OCI-LY1 (cell line): Measurements from ENCODE around the gene ZBP1.

Source experiments
- H2AFZ ChIP-seq: fragments of 200-600 bp; sonication (generic), shearing (Covaris generic); 2 replicates; pipeline ENCODE4 v1.6.0; 2014; ENCODE audit warnings: antibody characterized with exemption, mild to moderate bottlenecking, low read length
- H3F3A ChIP-seq: fragments of 200-600 bp; sonication (generic), shearing (Covaris generic); 2 replicates; pipeline ENCODE4 v1.6.0; 2014; ENCODE audit warnings: mild to moderate bottlenecking, antibody characterized with exemption, low read length, moderate library complexity; ENCODE audit not compliant: insufficient read depth
- H3K27ac ChIP-seq: fragments of 200-600 bp; sonication (generic); 2 replicates; pipeline ENCODE4 v1.5.1; 2014; ENCODE audit warnings: low read length, mixed run types, mild to moderate bottlenecking, low read depth; ENCODE audit not compliant: poor library complexity, severe bottlenecking
- H3K27me3 ChIP-seq: fragments of 200-600 bp; sonication (generic); 2 replicates; pipeline ENCODE4 v1.6.0; 2014; ENCODE audit warnings: antibody characterized with exemption, mild to moderate bottlenecking, low read length, moderate library complexity; ENCODE audit not compliant: insufficient read depth
- H3K36me3 ChIP-seq: fragments of 200-600 bp; sonication (generic); 2 replicates; pipeline ENCODE4 v1.6.1; 2014; ENCODE audit warnings: mild to moderate bottlenecking, antibody characterized with exemption, low read length, moderate library complexity, mixed read lengths; ENCODE audit not compliant: insufficient read depth
- H3K4me1 ChIP-seq: fragments of 200-600 bp; sonication (generic); 2 replicates; pipeline ENCODE4 v1.5.1; 2014; ENCODE audit warnings: mild to moderate bottlenecking, low read length, moderate library complexity; ENCODE audit not compliant: insufficient read depth, severe bottlenecking
- H3K4me2 ChIP-seq: fragments of 200-600 bp; sonication (generic), shearing (Covaris generic); 2 replicates; pipeline ENCODE4 v1.6.1; 2014; ENCODE audit warnings: low read length
- H3K4me3 ChIP-seq: fragments of 200-600 bp; sonication (generic); 2 replicates; pipeline ENCODE4 v1.5.1; 2014; ENCODE audit warnings: low read length, low read depth, mild to moderate bottlenecking, mixed read lengths; ENCODE audit not compliant: poor library complexity, severe bottlenecking
- H3K79me2 ChIP-seq: fragments of 200-600 bp; shearing (Covaris generic); 2 replicates; pipeline ENCODE4 v1.6.1; 2016; ENCODE audit warnings: mixed run types, low read length, mixed read lengths; ENCODE audit not compliant: insufficient read depth
- H3K9ac ChIP-seq: fragments of 200-600 bp; sonication (generic), shearing (Covaris generic); 2 replicates; pipeline ENCODE4 v1.6.1; 2014; ENCODE audit warnings: mild to moderate bottlenecking, low read length, mixed read lengths
- H3K9me2 ChIP-seq: fragments of 200-600 bp; sonication (generic), shearing (Covaris generic); 2 replicates; pipeline ENCODE4 v1.6.1; 2014; ENCODE audit warnings: low read depth, mild to moderate bottlenecking, low read length, mixed read lengths
- H3K9me3 ChIP-seq: fragments of 200-600 bp; shearing (Covaris generic); 2 replicates; pipeline ENCODE4 v1.6.1; 2014; ENCODE audit warnings: low read length, mixed read lengths
- H4K20me1 ChIP-seq: fragments of 200-600 bp; sonication (generic), shearing (Covaris generic); 2 replicates; pipeline ENCODE4 v1.6.0; 2016; ENCODE audit warnings: mild to moderate bottlenecking, low read length; ENCODE audit not compliant: insufficient read depth
- CTCF ChIP-seq: fragments of 200-600 bp; sonication (generic), shearing (Covaris generic); IDR thresholded peaks from 2 replicates; pipeline ENCODE4 v1.5.1; 2017; ENCODE audit warnings: mild to moderate bottlenecking, antibody characterized with exemption, low read length, moderate library complexity, mixed read lengths
- EZH2 ChIP-seq: fragments of 200-600 bp; sonication (generic), shearing (Covaris generic); IDR thresholded peaks from 2 replicates; pipeline ENCODE4 v1.8.0; 2017; ENCODE audit warnings: borderline replicate concordance, mixed run types, mild to moderate bottlenecking, antibody characterized with exemption, low read length, moderate library complexity, mixed read lengths

Gene ZBP1

GRCh38 chr20:57588596-57588995, 31.6 kb downstream of the ZBP1 start:
- H3K4me3 ChIP-seq: no peak overlapping the region
- no peak overlapping the region for H3K27ac ChIP-seq
- H2AFZ ChIP-seq: no peak overlapping the region
- no peaks in the 10 kb centered on the region for H3K9me2 ChIP-seq
- peaks cover 18% of the 10 kb centered on the region; the same call in 1 of the 2 replicates for H3K27me3 ChIP-seq
- no peaks in the 10 kb centered on the region for H4K20me1 ChIP-seq
- H3K36me3 ChIP-seq: no peaks in the 10 kb centered on the region
- no peaks in the 10 kb centered on the region for H3K79me2 ChIP-seq
- H3F3A ChIP-seq: no peaks in the 10 kb centered on the region
- H3K9ac ChIP-seq: no peak overlapping the region
- H3K4me2 ChIP-seq: no peak overlapping the region
- H3K4me1 ChIP-seq: no peaks in the 10 kb centered on the region
- TF ChIP-seq CTCF: no peak
- no peak for TF ChIP-seq EZH2
- H3K9me3 ChIP-seq: peaks cover 3% of the 10 kb centered on the region; the same call in 1 of the 2 replicates

GRCh38 chr20:57587989-57588377, 32.2 kb downstream of the ZBP1 start:
- peaks cover 3% of the 10 kb centered on the region; the same call in 1 of the 2 replicates for H3K9me3 ChIP-seq
- H3K4me3 ChIP-seq: no peak overlapping the region
- H3K4me2 ChIP-seq: no peak overlapping the region
- H4K20me1 ChIP-seq: no peaks in the 10 kb centered on the region
- H3F3A ChIP-seq: no peaks in the 10 kb centered on the region
- H2AFZ ChIP-seq: no peak overlapping the region
- H3K9ac ChIP-seq: no peak overlapping the region
- H3K27me3 ChIP-seq: peaks cover 22% of the 10 kb centered on the region; the same call in 1 of the 2 replicates
- no peak overlapping the region for H3K27ac ChIP-seq
- no peaks in the 10 kb centered on the region for H3K4me1 ChIP-seq
- no peaks in the 10 kb centered on the region for H3K9me2 ChIP-seq
- TF ChIP-seq EZH2 (no peak), CTCF (no peak)
- H3K79me2 ChIP-seq: no peaks in the 10 kb centered on the region
- H3K36me3 ChIP-seq: no peaks in the 10 kb centered on the region

DNA sequence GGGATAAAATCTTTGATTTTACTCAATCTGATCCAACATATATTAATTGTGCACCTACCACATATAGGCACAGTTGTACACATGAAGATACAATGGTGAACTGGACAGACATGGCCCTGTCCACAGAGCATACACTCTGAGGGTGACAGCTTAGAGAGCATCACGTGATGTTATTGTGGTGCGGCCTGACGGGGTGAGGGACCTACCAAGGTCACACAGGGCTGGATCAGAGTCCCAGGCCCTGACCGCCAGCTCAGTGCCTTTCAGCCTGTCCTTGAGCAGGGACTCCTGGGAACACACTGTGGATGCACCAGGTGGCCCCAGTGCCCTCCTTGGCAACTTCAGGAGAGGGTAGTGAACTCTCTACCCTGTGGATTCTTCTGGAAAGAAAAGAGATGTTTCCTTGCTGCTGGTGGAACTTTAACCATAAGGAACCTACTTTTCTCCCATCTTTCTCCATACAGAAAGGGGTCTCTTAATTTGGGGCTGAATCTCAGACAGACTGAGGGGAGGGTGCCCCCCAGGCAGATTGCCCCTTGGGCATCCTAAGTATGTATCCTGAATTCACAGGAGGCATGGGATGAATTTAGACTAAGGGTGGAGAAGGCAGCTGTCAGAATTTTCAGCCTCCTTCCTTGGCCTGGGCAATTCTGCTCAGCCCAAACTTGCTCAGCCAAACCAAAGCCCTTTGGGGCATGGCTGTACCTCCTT, 32.8 kb downstream of the ZBP1 start:
- Histone ChIP-seq H3K4me2 (no peak overlapping the region), H3K36me3 (no peaks in the 10 kb centered on the region), H3K9ac (no peak overlapping the region), H3F3A (no peaks in the 10 kb centered on the region), H3K4me1 (no peaks in the 10 kb centered on the region), H3K79me2 (no peaks in the 10 kb centered on the region), H3K9me2 (no peaks in the 10 kb centered on the region), H3K4me3 (no peak overlapping the region), H3K27me3 (peaks cover 22% of the 10 kb centered on the region; the same call in 1 of the 2 replicates), H2AFZ (no peak overlapping the region), H3K27ac (no peak overlapping the region), H3K9me3 (peaks cover 3% of the 10 kb centered on the region; the same call in 1 of the 2 replicates), H4K20me1 (no peaks in the 10 kb centered on the region)
- TF ChIP-seq EZH2 (no peak), CTCF (no peak)
